Central memory CD8-positive, alpha-beta T cell (primary cell): ENCODE data around the gene CD6.
A peak's percentile ranks its signal among the peaks of the same experiment; 100 is the strongest.

Experiments
- ATAC-seq: fragments of 150-1000 bp; cut with Tn5 transposase; replicated peaks from 2 replicates; pipeline ENCODE4 v1.10.0; 2022; ENCODE audit warnings: mild to moderate bottlenecking, moderate FRiP score, moderate number of reproducible peaks; ENCODE audit not compliant: poor library complexity, severe bottlenecking; ENCODE audit errors: extremely low read depth
- DNase-seq, 2 donors: peaks; one replicate each; pipeline ENCODE4 v3.0.0; 2021; ENCODE audit warnings: low spot score in 2 of 2
- H3K27ac Mint-ChIP-seq: one replicate; pipeline ENCODE4 v1.8.0; 2022; ENCODE audit warnings: low read depth, mild to moderate bottlenecking, moderate library complexity, mixed read lengths
- H3K27me3 Mint-ChIP-seq: one replicate; pipeline ENCODE4 v1.8.0; 2022; ENCODE audit warnings: mixed read lengths
- H3K36me3 Mint-ChIP-seq: one replicate; pipeline ENCODE4 v1.8.0; 2022; ENCODE audit warnings: mild to moderate bottlenecking, moderate library complexity, mixed read lengths; ENCODE audit not compliant: insufficient read depth
- H3K4me1 Mint-ChIP-seq: one replicate; pipeline ENCODE4 v1.8.0; 2022; ENCODE audit warnings: mixed read lengths
- H3K4me3 Mint-ChIP-seq: one replicate; pipeline ENCODE4 v1.8.0; 2022; ENCODE audit warnings: mild to moderate bottlenecking, moderate library complexity, mixed read lengths
- H3K9me3 Mint-ChIP-seq: one replicate; pipeline ENCODE4 v1.8.0; 2022; ENCODE audit warnings: mixed read lengths

The CD6 gene

DNA sequence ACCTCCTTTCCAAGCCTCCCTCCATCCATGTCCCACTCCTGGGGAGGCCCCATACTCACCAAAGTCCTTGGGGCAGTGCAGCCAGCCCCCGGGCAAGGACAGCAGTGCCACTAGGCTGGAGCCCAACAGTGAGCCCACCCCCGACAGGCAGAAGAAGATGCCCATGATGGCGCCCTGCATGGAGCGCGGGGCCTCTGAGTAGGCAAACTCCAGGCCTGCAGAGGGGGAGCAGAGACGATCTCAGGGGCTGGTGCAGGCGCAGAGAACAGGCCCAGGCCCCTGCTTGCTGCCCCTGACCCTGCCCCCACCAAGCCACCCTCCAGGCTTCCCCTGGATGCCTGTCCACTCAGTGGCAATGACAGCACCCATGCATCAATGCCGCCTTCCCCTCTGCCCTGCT, 33.7 kb upstream of the CD6 start:
- Mint-ChIP-seq H3K27me3 (peaks cover 61% of the 10 kb centered on the region), H3K9me3 (no peaks in the 10 kb centered on the region), H3K36me3 (peaks cover 3% of the 10 kb centered on the region), H3K4me1 (no peaks in the 10 kb centered on the region), H3K27ac (no peak overlapping the region), H3K4me3 (no peak overlapping the region)
- DNase-seq (no peak), ATAC-seq (no peak)

DNA sequence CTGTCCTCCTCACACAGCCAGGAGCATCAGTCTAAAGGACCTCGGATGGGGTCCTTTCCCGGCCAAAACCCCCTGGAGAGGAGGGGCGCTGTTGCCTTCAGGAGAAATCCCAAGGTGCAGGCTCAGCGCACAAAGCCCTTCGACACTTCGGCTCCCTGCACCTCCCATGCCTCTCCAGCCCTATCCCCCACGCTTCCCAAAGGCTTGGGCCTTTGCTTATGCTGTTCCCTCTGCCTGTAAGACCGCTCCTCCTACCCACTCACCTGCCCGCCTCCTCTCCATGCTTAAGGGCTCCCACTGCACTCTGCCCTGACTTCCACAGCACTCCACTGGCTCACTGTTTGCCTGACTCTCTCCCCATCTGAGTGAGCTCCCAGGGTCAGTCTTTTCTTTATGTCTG, 33.0 kb upstream of the CD6 start:
- Mint-ChIP-seq H3K27me3 (peaks cover 61% of the 10 kb centered on the region), H3K4me1 (no peaks in the 10 kb centered on the region), H3K4me3 (no peak overlapping the region), H3K36me3 (peaks cover 3% of the 10 kb centered on the region), H3K27ac (no peak overlapping the region), H3K9me3 (no peaks in the 10 kb centered on the region)
- ATAC-seq (no peak), DNase-seq (no peak)

GRCh38 chr11:60939301-60939700, 32.2 kb upstream of the CD6 start:
- no peak for ATAC-seq
- no peak for DNase-seq
- Mint-ChIP-seq H3K4me1 (no peaks in the 10 kb centered on the region), H3K27ac (no peak overlapping the region), H3K36me3 (peaks cover 3% of the 10 kb centered on the region), H3K9me3 (no peaks in the 10 kb centered on the region), H3K4me3 (no peak overlapping the region), H3K27me3 (peaks cover 54% of the 10 kb centered on the region)

- Mint-ChIP-seq H3K4me3 (no peak overlapping the region), H3K27me3 (peaks cover 54% of the 10 kb centered on the region), H3K36me3 (peaks cover 3% of the 10 kb centered on the region), H3K9me3 (no peaks in the 10 kb centered on the region), H3K4me1 (no peaks in the 10 kb centered on the region), H3K27ac (no peak overlapping the region)
- ATAC-seq (no peak), DNase-seq (no peak)
These were observed 31.6 kb upstream of the CD6 start for GRCh38 chr11:60939855-60940254.

DNA sequence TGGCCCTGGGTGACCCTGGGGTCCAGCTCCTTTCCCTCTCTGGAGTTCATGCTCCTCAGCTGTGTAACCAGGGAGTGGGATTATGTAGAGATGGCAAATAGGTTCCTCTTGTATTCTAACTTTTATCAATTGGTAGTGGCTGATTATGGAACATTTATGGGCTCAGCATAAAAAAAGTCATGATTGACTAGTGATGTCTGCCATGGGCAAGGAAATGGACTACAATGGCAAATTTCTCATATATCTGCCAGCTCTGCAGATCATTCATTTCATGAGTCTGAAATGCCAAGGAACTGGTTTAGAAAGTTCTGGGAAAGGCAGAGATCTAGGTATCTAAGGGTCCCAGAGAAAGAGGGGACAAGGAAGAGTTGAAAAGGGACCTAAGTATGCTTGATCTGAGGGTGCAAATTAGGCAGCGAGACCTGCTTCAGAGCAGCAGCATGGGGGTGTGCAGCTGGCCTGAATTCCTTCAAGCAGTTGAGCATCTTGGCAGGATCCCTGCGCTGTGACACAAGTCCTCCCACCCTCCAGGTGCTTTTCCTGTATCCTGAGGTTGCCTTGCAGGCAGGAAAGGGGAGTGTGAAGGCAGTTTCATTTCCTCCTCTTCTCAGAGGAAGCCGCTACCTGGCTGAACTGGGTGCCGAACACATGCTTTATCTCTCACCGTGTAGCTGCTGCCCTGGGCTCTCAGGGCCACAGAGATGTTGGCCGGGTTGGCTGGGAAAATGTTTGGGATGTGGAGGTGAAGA, 29.9 kb upstream of the CD6 start:
- no peak overlapping the region for H3K27ac Mint-ChIP-seq
- DNase-seq (no peak), ATAC-seq (no peak)
- H3K4me3 Mint-ChIP-seq: no peak overlapping the region
- no peaks in the 10 kb centered on the region for H3K4me1 Mint-ChIP-seq
- H3K27me3 Mint-ChIP-seq: peaks cover 57% of the 10 kb centered on the region
- H3K9me3 Mint-ChIP-seq: no peaks in the 10 kb centered on the region
- H3K36me3 Mint-ChIP-seq: peaks cover 5% of the 10 kb centered on the region

- H3K36me3 Mint-ChIP-seq: peaks cover 5% of the 10 kb centered on the region
- H3K27me3 Mint-ChIP-seq: peaks cover 52% of the 10 kb centered on the region
- DNase-seq: no peak
- H3K9me3 Mint-ChIP-seq: no peaks in the 10 kb centered on the region
- no peak for ATAC-seq
- no peak overlapping the region for H3K4me3 Mint-ChIP-seq
- H3K27ac Mint-ChIP-seq: no peak overlapping the region
- no peaks in the 10 kb centered on the region for H3K4me1 Mint-ChIP-seq
These were observed 29.3 kb upstream of the CD6 start for GRCh38 chr11:60942219-60942618.

DNA sequence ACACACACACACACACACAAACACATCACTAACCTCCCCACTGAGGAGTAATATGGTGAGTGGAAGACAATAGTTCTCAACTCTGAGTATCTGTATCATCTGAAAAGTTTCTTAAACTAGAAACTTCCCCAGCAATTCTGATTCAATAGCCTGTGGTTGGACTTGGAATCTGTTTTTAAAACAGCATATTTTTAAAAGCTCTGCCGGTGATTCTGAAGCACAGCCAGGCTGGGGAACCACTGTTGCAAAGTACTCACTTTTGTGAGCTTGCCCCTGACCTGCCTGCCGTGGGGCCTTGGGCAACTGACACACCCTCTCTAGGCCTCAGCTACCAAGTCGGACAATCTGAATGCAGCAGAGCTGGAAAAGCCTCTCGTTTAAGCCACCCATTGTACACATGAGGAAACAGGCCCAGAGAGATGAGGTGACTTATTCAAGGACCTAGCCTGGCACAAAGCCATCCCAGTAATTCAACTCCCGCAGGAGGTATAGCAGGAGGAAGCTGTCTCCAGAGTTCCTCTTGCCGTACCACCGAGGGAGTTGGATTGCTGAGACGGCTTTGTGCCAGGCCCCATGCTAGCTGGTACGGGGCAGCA, 28.4 kb upstream of the CD6 start:
- ATAC-seq: no peak
- no peaks in the 10 kb centered on the region for H3K4me1 Mint-ChIP-seq
- H3K27ac Mint-ChIP-seq: no peak overlapping the region
- DNase-seq: no peak
- H3K9me3 Mint-ChIP-seq: no peaks in the 10 kb centered on the region
- peaks cover 4% of the 10 kb centered on the region for H3K36me3 Mint-ChIP-seq
- no peak overlapping the region for H3K4me3 Mint-ChIP-seq
- peaks cover 44% of the 10 kb centered on the region for H3K27me3 Mint-ChIP-seq

DNA sequence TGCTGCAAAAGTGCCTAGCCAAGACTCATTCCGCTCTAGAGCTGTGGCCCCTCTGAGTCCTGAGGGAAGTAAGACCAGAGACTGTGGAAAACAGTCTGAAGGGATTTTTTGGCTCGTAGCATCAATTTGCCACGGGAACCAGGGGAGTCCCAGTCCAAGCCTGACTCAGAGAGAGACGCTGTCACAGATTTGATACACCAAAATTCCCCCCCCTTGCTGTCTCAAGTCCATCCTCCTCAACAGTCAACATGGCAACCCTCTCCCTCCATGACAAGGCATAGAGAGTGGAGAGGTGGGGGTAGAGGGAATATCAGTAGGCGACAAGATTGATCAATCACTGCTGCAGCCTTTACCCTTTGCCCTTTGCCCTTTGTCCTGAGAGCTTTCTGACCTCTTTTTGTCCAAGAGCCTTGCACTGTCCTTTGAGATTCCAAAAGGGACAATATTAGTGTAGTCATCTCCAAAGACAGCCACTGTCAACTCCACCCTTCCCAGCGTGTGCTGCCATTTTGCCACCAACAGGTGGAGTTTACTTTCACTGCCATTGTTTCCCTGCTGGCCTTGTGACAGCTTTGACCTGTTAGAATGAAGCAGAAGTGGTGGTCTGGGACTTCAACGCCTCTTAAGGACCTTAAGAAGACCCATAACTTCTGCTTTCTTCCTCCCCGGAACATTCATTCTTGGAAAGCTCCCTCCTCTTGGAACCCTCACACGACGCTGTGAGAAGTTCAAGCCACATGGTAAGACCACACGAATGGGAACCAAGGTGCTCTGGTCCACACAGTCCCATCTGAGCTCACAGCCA, 26.8 kb upstream of the CD6 start:
- Mint-ChIP-seq H3K27me3 (peaks cover 39% of the 10 kb centered on the region), H3K9me3 (no peaks in the 10 kb centered on the region), H3K4me3 (no peak overlapping the region), H3K27ac (no peak overlapping the region), H3K4me1 (no peaks in the 10 kb centered on the region), H3K36me3 (peaks cover 4% of the 10 kb centered on the region)
- peak; percentile 10 for ATAC-seq
- no peak for DNase-seq

- no peak overlapping the region for H3K27ac Mint-ChIP-seq
- ATAC-seq (no peak), DNase-seq (no peak)
- H3K4me1 Mint-ChIP-seq: no peaks in the 10 kb centered on the region
- H3K36me3 Mint-ChIP-seq: peaks cover 4% of the 10 kb centered on the region
- H3K9me3 Mint-ChIP-seq: no peaks in the 10 kb centered on the region
- H3K27me3 Mint-ChIP-seq: peaks cover 39% of the 10 kb centered on the region
- H3K4me3 Mint-ChIP-seq: no peak overlapping the region
These were observed 26.2 kb upstream of the CD6 start for GRCh38 chr11:60945295-60945667.

GRCh38 chr11:60946601-60947264, 24.7 kb upstream of the CD6 start:
- Mint-ChIP-seq H3K9me3 (no peaks in the 10 kb centered on the region), H3K4me3 (no peak overlapping the region), H3K36me3 (peaks cover 2% of the 10 kb centered on the region), H3K4me1 (peaks cover under 1% of the 10 kb centered on the region), H3K27me3 (peaks cover 36% of the 10 kb centered on the region), H3K27ac (no peak overlapping the region)
- ATAC-seq (no peak), DNase-seq (no peak)

- no peak for ATAC-seq
- H3K9me3 Mint-ChIP-seq: no peaks in the 10 kb centered on the region
- peaks cover 10% of the 10 kb centered on the region for H3K4me1 Mint-ChIP-seq
- peaks cover 2% of the 10 kb centered on the region for H3K36me3 Mint-ChIP-seq
- no peak overlapping the region for H3K27ac Mint-ChIP-seq
- H3K4me3 Mint-ChIP-seq: no peak overlapping the region
- no peak for DNase-seq
- H3K27me3 Mint-ChIP-seq: peaks cover 46% of the 10 kb centered on the region
These were observed 23.8 kb upstream of the CD6 start for GRCh38 chr11:60947700-60948099.

GRCh38 chr11:60948250-60948649, 23.2 kb upstream of the CD6 start:
- Mint-ChIP-seq H3K4me1 (peaks cover 13% of the 10 kb centered on the region), H3K36me3 (peaks cover 2% of the 10 kb centered on the region), H3K27me3 (peaks cover 51% of the 10 kb centered on the region), H3K9me3 (no peaks in the 10 kb centered on the region), H3K27ac (no peak overlapping the region), H3K4me3 (no peak overlapping the region)
- no peak for DNase-seq
- no peak for ATAC-seq
